Left forelimb (tissue), 1 donor: ENCODE results near the gene DSC3.

Experiments
- DNase-seq: peaks from one replicate; pipeline ENCODE4 v3.0.0-alpha.2; 2018; ENCODE audit warnings: low spot score

The DSC3 gene

GRCh38 chr18:31042406-31043181 lies at the start of gene DSC3:
TSS of gene DSC3 (minus strand) at chr18:31042742. CDS start at chr18:31042660, 82 bp downstream.
- peak; percentile 74 for DNase-seq

- no peak for DNase-seq
Observed at GRCh38 chr18:31091350-31091749, 48.8 kb upstream of the DSC3 start.

- no peak for DNase-seq
Observed at GRCh38 chr18:31088532-31088931, 46.0 kb upstream of the DSC3 start.

GRCh38 chr18:31079973-31080372 lies 37.4 kb upstream of the DSC3 start:
- DNase-seq, result no peak

GRCh38 chr18:31077878-31078277 lies 35.3 kb upstream of the DSC3 start:
- DNase-seq, result no peak

- DNase-seq, result no peak
Observed at GRCh38 chr18:31072175-31072574, 29.6 kb upstream of the DSC3 start.

GRCh38 chr18:31070206-31070605 lies 27.7 kb upstream of the DSC3 start:
- no peak for DNase-seq

GRCh38 chr18:31066266-31066665 lies 23.7 kb upstream of the DSC3 start:
- DNase-seq, result no peak

- no peak for DNase-seq
Observed at GRCh38 chr18:31065036-31065773, 22.7 kb upstream of the DSC3 start.

GRCh38 chr18:31064130-31064529 lies 21.6 kb upstream of the DSC3 start:
- DNase-seq, result no peak

GRCh38 chr18:31061945-31062344 lies 19.4 kb upstream of the DSC3 start:
- no peak for DNase-seq

GRCh38 chr18:31058897-31059296 lies 16.4 kb upstream of the DSC3 start:
- DNase-seq, result no peak

GRCh38 chr18:31057917-31058316 lies 15.4 kb upstream of the DSC3 start:
- no peak for DNase-seq

- DNase-seq, result no peak
Observed at GRCh38 chr18:31057051-31057450, 14.5 kb upstream of the DSC3 start.

- DNase-seq, result no peak
Observed at GRCh38 chr18:31056296-31056695, 13.8 kb upstream of the DSC3 start.

GRCh38 chr18:31050635-31051034 lies 8.1 kb upstream of the DSC3 start:
- no peak for DNase-seq

- DNase-seq, result no peak
Observed at GRCh38 chr18:31049189-31049588, 6.6 kb upstream of the DSC3 start.

- no peak for DNase-seq
Observed at GRCh38 chr18:31048216-31048615, 5.7 kb upstream of the DSC3 start.

GRCh38 chr18:31046916-31047315 lies 4.4 kb upstream of the DSC3 start:
- DNase-seq, result no peak

- no peak for DNase-seq
Observed at GRCh38 chr18:31045599-31045998, 3.1 kb upstream of the DSC3 start.

- DNase-seq, result no peak
Observed at GRCh38 chr18:31044926-31045325, 2.4 kb upstream of the DSC3 start.

- no peak for DNase-seq
Observed at GRCh38 chr18:31043709-31044108, 1.2 kb upstream of the DSC3 start.

GRCh38 chr18:31042084-31042405 lies 497 bp downstream of the DSC3 start:
- no peak for DNase-seq
